ENCODE measurements around the gene EML3. TPM values are rescaled to one million over a fixed set of nuclear protein-coding genes. Genes with fewer than 3 reads are reported as not detected.

EML3 gene
- total RNA-seq, 2 experiments from 2014 or later, result 120 to 144 TPM

- no peak overlapping the region for H3K27ac Mint-ChIP-seq
Measured at GRCh38 chr11:62605902-62606301, 6.7 kb downstream of the EML3 start.

DNA sequence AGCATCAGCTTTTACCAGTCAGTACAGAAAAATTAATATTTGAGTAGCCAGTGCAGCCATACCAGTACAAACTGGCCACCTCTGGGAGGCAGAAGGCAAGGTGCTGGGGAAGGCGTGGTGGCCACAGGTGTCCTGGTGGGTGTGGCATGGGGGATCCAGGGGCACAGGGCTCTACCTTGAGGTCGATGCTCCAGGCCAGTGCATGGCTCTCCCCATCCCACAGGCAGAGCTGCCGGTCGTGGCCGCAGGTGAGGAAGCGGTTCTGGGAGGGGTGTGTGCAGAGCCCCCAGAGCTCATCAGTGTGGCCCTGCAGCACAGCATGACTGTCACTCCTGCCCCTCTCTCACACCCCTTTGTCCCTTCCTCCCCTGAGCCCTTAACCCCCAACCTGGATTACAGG lies 7.1 kb downstream of the EML3 start:
- H3K36me3 Mint-ChIP-seq (ENCODE audit: low read depth), result peaks cover 67% of the 10 kb centered on the region
- CTCF ChIA-PET, result interaction anchor here (1.9 kb wide), 1 partner anchor 13 kb away, joined by 5 read pairs; no protein-coding TSS in a partner anchor
- H3K27ac Mint-ChIP-seq, result no peak overlapping the region
- no peak for DNase-seq
- no peaks in the 10 kb centered on the region for H3K27me3 Mint-ChIP-seq (ENCODE audit: low read depth)
- no peak for ATAC-seq
- no peaks in the 10 kb centered on the region for H3K9me3 Mint-ChIP-seq (ENCODE audit: insufficient read depth)
- H3K4me3 Mint-ChIP-seq, result no peak overlapping the region
- POLR2A ChIA-PET, result interaction anchor here (0.6 to 4.3 kb wide), 2 partner anchors 14 to 74 kb away, joined by 3 to 23 read pairs; partner anchors contain the start of genes TUT1 and UBXN1
- peaks cover 52% of the 10 kb centered on the region for H3K4me1 Mint-ChIP-seq (ENCODE audit: low read depth)

More at GRCh38 chr11:62605902-62606301, 6.7 kb downstream of the EML3 start:
- ChIA-PET POLR2A (interaction anchor here (1.4 to 4.3 kb wide), 2 partner anchors 14 to 236 kb away, joined by 3 to 23 read pairs; partner anchors contain the start of gene TUT1), CTCF (interaction anchor here (1.9 kb wide), 1 partner anchor 14 kb away, joined by 5 read pairs; no protein-coding TSS in a partner anchor)
- Mint-ChIP-seq H3K27me3 (ENCODE audit: low read depth) (no peaks in the 10 kb centered on the region), H3K36me3 (ENCODE audit: low read depth) (peaks cover 67% of the 10 kb centered on the region), H3K9me3 (ENCODE audit: insufficient read depth) (no peaks in the 10 kb centered on the region), H3K4me1 (ENCODE audit: low read depth) (peaks cover 56% of the 10 kb centered on the region), H3K4me3 (no peak overlapping the region)
- DNase-seq (no peak), ATAC-seq (no peak)

GRCh38 chr11:62604460-62605120 lies 8.0 kb downstream of the EML3 start:
- peaks cover 48% of the 10 kb centered on the region for H3K4me1 Mint-ChIP-seq (ENCODE audit: low read depth)
- no peaks in the 10 kb centered on the region for H3K9me3 Mint-ChIP-seq (ENCODE audit: insufficient read depth)
- ATAC-seq (no peak), DNase-seq (no peak)
- ChIA-PET CTCF (interaction anchor here (1.5 to 1.9 kb wide), 2 partner anchors 13 to 14 kb away, joined by 4 to 6 read pairs; partner anchors contain the start of gene TUT1), POLR2A (interaction anchor here (1.0 to 4.3 kb wide), 2 partner anchors 13 to 61 kb away, joined by 3 to 23 read pairs; partner anchors contain the start of genes C11orf98, CSKMT and TUT1)
- H3K27ac Mint-ChIP-seq, result no peak overlapping the region
- H3K4me3 Mint-ChIP-seq, result no peak overlapping the region
- H3K36me3 Mint-ChIP-seq (ENCODE audit: low read depth), result peaks cover 69% of the 10 kb centered on the region
- no peaks in the 10 kb centered on the region for H3K27me3 Mint-ChIP-seq (ENCODE audit: low read depth)

DNA sequence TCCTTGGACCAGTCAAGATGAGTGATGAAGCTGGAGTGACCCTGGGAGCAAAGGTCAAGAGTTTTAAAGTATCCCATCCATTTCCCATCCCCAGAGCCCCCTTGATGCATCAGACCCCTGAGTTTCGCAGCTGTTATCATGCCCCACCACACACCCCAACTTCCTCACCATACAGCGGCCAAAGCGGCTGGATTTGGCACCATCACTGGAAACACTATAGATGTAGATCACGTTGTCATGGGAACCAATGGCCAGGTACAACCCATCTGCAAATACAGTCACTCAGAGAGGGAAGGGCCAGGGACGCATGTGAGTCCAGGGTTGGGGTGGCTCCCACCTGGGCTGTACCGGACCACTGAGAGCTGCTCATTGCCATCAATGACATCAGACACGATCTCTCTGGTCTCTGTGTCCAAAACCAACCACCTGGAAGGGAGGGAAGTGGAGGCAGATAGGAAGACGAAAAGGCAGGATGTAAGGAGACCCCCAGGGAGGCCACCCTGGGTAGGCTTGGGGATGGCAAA lies 8.7 kb downstream of the EML3 start:
- POLR2A ChIA-PET, result interaction anchor here (1.0 to 4.3 kb wide), 3 partner anchors 12 to 238 kb away, joined by 3 to 23 read pairs (median 6); partner anchors contain the start of genes C11orf98, CSKMT and TUT1

GRCh38 chr11:62603072-62603408 lies 9.5 kb downstream of the EML3 start:
- H3K4me1 Mint-ChIP-seq (ENCODE audit: low read depth), result peaks cover 49% of the 10 kb centered on the region
- ChIA-PET CTCF (interaction anchor here (1.0 to 1.9 kb wide), 3 partner anchors 10 to 16 kb away, joined by 3 to 6 read pairs (median 4); partner anchors contain the start of gene TUT1), POLR2A (interaction anchor here (1.8 to 4.4 kb wide), 3 partner anchors 11 to 238 kb away, joined by 6 to 23 read pairs (median 23); partner anchors contain the start of genes C11orf98, CSKMT and TUT1)
- ATAC-seq (no peak), DNase-seq (no peak)
- H3K27ac Mint-ChIP-seq, result peak overlapping the region; percentile 41
- H3K36me3 Mint-ChIP-seq (ENCODE audit: low read depth), result peaks cover 72% of the 10 kb centered on the region
- H3K27me3 Mint-ChIP-seq (ENCODE audit: low read depth), result no peaks in the 10 kb centered on the region
- peak overlapping the region; percentile 34 for H3K4me3 Mint-ChIP-seq
- no peaks in the 10 kb centered on the region for H3K9me3 Mint-ChIP-seq (ENCODE audit: insufficient read depth)

More for the DNA sequence above, 8.7 kb downstream of the EML3 start:
- Mint-ChIP-seq H3K27ac (peak overlapping the region; percentile 37), H3K4me1 (ENCODE audit: low read depth) (peaks cover 48% of the 10 kb centered on the region), H3K4me3 (peak overlapping the region; percentile 34), H3K36me3 (ENCODE audit: low read depth) (peaks cover 69% of the 10 kb centered on the region), H3K27me3 (ENCODE audit: low read depth) (no peaks in the 10 kb centered on the region), H3K9me3 (ENCODE audit: insufficient read depth) (no peaks in the 10 kb centered on the region)
- ATAC-seq, result no peak
- no peak for DNase-seq
- CTCF ChIA-PET, result interaction anchor here (1.0 to 1.9 kb wide), 3 partner anchors 11 to 15 kb away, joined by 3 to 6 read pairs (median 4); partner anchors contain the start of gene TUT1

DNA sequence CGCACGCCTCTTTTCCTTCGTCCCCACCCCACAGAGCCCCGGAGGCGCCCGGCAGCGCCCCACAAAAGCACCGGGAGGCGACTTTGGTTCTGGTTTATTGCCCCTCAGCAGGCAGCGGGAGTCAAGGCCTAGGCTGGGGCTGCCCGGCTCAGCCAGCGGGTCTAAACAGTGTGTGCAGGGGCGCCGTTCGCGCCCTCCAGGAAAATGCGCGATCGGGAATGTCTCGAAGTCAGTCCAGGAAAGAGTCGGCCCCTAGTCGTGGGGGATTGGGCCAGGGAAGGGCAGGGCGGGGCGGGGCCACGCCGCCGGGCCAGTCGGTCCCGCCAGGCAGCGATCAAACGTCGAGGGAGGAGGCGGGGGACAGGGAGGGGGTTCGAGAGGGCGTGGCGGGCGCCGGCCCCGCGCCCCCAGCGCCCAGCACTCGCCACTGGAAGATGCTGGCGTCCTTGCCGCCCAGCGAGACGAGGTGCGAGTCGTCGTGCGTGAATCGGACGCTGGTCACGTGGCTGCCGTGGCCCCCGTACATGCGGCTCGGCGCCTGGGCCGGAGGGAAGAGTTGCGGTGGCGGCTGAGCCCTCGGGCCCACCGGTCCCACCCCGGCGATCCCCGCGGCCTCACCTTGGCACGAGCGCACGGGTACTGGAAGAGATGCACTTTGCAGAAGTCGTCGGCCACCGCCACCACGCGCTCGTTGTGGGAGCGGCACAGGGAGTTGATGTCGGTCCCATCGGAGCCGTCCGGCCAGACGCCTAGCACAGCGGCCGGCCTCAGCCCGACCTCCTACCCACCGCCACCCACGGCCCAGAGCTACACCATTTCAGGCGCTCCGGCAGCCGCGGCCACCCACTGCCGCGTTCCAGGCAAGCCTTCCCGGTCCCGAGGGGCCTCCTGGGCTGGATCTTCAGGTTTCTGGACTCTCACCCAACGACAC lies 10.2 kb downstream of the EML3 start:
- no peaks in the 10 kb centered on the region for H3K9me3 Mint-ChIP-seq (ENCODE audit: insufficient read depth)
- peak; percentile 35 for DNase-seq
- peaks cover 72% of the 10 kb centered on the region for H3K36me3 Mint-ChIP-seq (ENCODE audit: low read depth)
- ATAC-seq, result no peak
- H3K4me3 Mint-ChIP-seq, result peak overlapping the region; percentile 89
- H3K4me1 Mint-ChIP-seq (ENCODE audit: low read depth), result peaks cover 49% of the 10 kb centered on the region
- no peaks in the 10 kb centered on the region for H3K27me3 Mint-ChIP-seq (ENCODE audit: low read depth)
- peak overlapping the region; percentile 88 for H3K27ac Mint-ChIP-seq
- ChIA-PET POLR2A (interaction anchor here (0.9 to 4.4 kb wide), 12 partner anchors 8 to 239 kb away, joined by 3 to 69 read pairs (median 6); partner anchors contain the start of genes C11orf98, CSKMT, EEF1G and HNRNPUL2), CTCF (interaction anchor here (0.7 to 3.1 kb wide), 15 partner anchors 9 to 207 kb away, joined by 3 to 51 read pairs (median 4); partner anchors contain the start of genes B3GAT3, EML3, HNRNPUL2 and ROM1)

DNA sequence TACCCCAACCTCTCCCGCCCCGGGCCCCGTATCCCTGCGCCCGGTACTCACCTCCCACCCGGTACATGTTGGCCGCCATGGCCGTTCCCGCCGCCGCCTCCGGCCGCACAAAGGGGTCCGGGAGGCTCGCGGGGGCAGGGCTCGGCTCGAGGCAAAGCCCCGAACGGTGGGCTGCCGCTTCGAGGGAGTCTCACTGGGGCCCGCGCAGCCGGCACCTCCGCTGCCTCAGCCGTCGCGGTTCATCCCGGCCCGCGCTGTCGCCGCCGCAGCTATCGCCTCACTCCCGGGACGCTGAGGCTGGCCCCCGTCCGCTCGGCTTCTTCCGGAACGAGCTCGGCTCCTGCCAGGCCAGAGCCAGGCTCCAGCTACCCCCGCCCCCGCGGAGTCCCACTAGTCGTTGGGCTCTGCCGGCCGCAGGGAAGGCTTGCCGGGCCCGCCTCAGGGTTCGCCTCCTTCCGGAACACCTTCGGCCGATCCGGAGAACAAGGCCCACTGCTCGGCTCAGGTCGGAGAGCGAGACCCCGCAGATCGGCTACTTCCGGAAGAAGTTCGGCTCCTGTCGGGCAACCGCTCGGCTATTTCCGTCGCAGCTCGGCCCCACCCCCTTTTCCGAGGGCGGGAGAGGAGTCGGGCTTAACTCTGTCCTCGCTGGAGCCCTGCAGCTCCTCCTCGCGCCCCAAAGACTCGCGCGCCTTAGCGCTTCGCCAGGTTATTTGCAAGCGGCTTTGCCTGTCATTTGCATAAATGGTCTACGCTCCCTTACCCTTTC lies 11.0 kb downstream of the EML3 start, which contains the start of gene MTA2:
MTA2 (minus strand) TSS at position 494 of the 769 bp plus-strand sequence; CDS start at position 79, 415 bp downstream.
- Mint-ChIP-seq H3K9me3 (ENCODE audit: insufficient read depth) (no peaks in the 10 kb centered on the region), H3K36me3 (ENCODE audit: low read depth) (peaks cover 75% of the 10 kb centered on the region), H3K27ac (peak within 1 kb of the TSS; percentile 88), H3K4me1 (ENCODE audit: low read depth) (peaks cover 52% of the 10 kb centered on the region), H3K4me3 (peak within 1 kb of the TSS; percentile 89), H3K27me3 (ENCODE audit: low read depth) (no peaks in the 10 kb centered on the region)
- DNase-seq (peak; percentile 100), ATAC-seq (peak; percentile 88)
- CTCF ChIA-PET, result interaction anchor here (0.7 to 3.1 kb wide), 16 partner anchors 10 to 206 kb away, joined by 3 to 51 read pairs (median 4); partner anchors contain the start of genes B3GAT3, EML3, HNRNPUL2 and ROM1
- POLR2A ChIA-PET, result interaction anchor here (0.5 to 4.4 kb wide), 12 partner anchors 9 to 239 kb away, joined by 3 to 69 read pairs (median 5); partner anchors contain the start of genes C11orf98, CSKMT, EEF1G and HNRNPUL2

GRCh38 chr11:62601122-62601371 lies 11.5 kb downstream of the EML3 start:
- Mint-ChIP-seq H3K4me3 (peak overlapping the region; percentile 89), H3K27ac (peak overlapping the region; percentile 88), H3K36me3 (ENCODE audit: low read depth) (peaks cover 75% of the 10 kb centered on the region), H3K9me3 (ENCODE audit: insufficient read depth) (no peaks in the 10 kb centered on the region), H3K27me3 (ENCODE audit: low read depth) (no peaks in the 10 kb centered on the region), H3K4me1 (ENCODE audit: low read depth) (peaks cover 54% of the 10 kb centered on the region)
- POLR2A ChIA-PET, result interaction anchor here (0.6 to 4.4 kb wide), 13 partner anchors 9 to 280 kb away, joined by 3 to 69 read pairs (median 3); partner anchors contain the start of genes B3GAT3, C11orf98, CSKMT and EEF1G
- ATAC-seq (peak; percentile 15), DNase-seq (no peak)
- CTCF ChIA-PET, result interaction anchor here (1.0 to 3.1 kb wide), 12 partner anchors 9 to 176 kb away, joined by 3 to 51 read pairs (median 4); partner anchors contain the start of genes B3GAT3, C11orf98, CSKMT and EML3

DNA sequence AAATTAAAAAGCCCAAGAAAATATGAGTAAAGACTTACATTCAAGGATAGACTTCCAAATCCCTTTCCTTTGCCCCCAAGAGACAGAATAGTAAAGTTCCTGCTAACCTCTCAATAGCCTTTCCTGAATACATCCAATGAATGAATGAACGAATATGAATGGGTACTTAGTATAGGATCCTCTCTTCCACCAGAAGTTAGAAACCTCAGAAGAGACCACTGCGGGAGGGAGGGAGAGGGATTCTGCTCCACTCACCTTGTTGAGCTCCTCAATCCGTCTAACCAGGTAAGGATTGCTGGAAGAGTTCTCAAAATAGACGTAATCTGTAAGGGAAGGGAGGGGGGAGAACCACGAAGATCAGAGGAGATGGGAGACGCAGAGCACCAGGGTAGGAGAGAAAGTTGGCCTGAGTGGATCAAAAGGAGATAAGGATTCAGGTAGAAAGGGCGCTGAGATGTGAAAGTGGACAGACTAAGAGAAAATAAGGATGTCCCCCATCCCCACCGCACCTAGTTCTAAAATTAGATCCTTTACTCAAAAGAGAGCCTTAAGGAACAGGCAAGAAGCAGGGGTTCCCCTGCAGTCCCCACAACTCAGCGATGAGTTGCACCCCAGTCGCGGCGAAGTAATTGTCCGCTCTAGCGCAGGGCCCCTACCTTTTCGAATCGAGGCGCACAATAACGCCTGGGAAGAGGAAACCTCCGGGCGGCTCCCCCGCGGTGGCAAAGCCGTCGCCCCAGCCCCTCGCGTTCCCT lies 12.0 kb downstream of the EML3 start:
- POLR2A ChIA-PET, result interaction anchor here (0.6 to 4.4 kb wide), 12 partner anchors 9 to 280 kb away, joined by 3 to 69 read pairs (median 10); partner anchors contain the start of genes B3GAT3, C11orf98, CSKMT and EEF1G
- CTCF ChIA-PET, result interaction anchor here (0.7 to 3.1 kb wide), 8 partner anchors 9 to 96 kb away, joined by 3 to 51 read pairs (median 4); partner anchors contain the start of genes C11orf98, CSKMT and TUT1

More for the DNA sequence above, 12.0 kb downstream of the EML3 start:
- H3K9me3 Mint-ChIP-seq (ENCODE audit: insufficient read depth), result no peaks in the 10 kb centered on the region
- peaks cover 76% of the 10 kb centered on the region for H3K36me3 Mint-ChIP-seq (ENCODE audit: low read depth)
- DNase-seq (no peak), ATAC-seq (no peak)
- H3K27me3 Mint-ChIP-seq (ENCODE audit: low read depth), result no peaks in the 10 kb centered on the region
- H3K4me1 Mint-ChIP-seq (ENCODE audit: low read depth), result peaks cover 56% of the 10 kb centered on the region
- peak overlapping the region; percentile 89 for H3K4me3 Mint-ChIP-seq
- peak overlapping the region; percentile 88 for H3K27ac Mint-ChIP-seq

All from activated CD8-positive, alpha-beta T cell treated with anti-CD3 and anti-CD28 coated beads, Interleukin-2, amount 10 ng/mL, durations not matched to agents 7 days and 5 days (primary cell).